ENCODE results near the gene PRPF31. TPM values are rescaled to one million over a fixed set of nuclear protein-coding genes. Genes with fewer than 3 reads are reported as not detected.

PRPF31 gene
- total RNA-seq, 2 donors from 2014 or later, result 26.1 to 46.2 TPM

DNA sequence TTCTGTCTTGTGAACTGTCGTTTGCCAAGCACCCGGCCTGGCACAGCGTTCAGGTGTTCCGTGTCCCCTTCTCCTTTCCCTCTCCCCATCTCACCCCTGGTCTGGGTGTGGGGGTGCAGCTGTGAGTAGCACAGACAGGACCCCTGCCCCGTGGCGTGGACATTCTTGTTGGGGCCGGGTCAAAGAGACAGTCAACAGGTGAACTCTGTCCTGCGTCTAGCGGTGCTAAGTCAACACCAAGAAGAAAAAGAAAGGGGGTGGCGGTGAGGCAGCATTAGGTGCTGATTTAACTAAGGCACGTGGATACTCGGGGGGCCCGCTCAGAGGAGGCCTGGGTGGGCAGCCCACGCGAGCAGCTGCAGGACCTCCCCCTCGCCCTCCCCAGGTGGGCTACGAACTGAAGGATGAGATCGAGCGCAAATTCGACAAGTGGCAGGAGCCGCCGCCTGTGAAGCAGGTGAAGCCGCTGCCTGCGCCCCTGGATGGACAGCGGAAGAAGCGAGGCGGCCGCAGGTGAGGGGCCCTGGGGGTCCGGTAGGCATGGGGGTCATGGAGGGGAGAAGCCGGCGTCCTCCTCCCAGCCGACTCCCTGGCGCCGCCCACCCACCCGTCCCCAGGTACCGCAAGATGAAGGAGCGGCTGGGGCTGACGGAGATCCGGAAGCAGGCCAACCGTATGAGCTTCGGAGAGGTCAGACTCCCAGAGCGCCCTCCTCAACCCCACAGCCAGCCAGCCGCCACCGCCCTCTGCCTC lies 12.3 kb downstream of the PRPF31 start:
- no peak overlapping the region for H3K4me3 ChIP-seq
- no peaks in the 10 kb centered on the region for H3K9me3 ChIP-seq
- peaks cover 84% of the 10 kb centered on the region for H3K36me3 ChIP-seq
- H3K27ac ChIP-seq, result no peak overlapping the region
- no peak for DNase-seq (ENCODE audit: low spot score)
- no peaks in the 10 kb centered on the region for H3K27me3 ChIP-seq
- TF ChIP-seq, protein P1, sequence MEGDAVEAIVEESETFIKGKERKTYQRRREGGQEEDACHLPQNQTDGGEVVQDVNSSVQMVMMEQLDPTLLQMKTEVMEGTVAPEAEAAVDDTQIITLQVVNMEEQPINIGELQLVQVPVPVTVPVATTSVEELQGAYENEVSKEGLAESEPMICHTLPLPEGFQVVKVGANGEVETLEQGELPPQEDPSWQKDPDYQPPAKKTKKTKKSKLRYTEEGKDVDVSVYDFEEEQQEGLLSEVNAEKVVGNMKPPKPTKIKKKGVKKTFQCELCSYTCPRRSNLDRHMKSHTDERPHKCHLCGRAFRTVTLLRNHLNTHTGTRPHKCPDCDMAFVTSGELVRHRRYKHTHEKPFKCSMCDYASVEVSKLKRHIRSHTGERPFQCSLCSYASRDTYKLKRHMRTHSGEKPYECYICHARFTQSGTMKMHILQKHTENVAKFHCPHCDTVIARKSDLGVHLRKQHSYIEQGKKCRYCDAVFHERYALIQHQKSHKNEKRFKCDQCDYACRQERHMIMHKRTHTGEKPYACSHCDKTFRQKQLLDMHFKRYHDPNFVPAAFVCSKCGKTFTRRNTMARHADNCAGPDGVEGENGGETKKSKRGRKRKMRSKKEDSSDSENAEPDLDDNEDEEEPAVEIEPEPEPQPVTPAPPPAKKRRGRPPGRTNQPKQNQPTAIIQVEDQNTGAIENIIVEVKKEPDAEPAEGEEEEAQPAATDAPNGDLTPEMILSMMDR (IDR thresholded peaks at IDR 0.05), result no peak
- H3K4me1 ChIP-seq, result no peaks in the 10 kb centered on the region

DNA sequence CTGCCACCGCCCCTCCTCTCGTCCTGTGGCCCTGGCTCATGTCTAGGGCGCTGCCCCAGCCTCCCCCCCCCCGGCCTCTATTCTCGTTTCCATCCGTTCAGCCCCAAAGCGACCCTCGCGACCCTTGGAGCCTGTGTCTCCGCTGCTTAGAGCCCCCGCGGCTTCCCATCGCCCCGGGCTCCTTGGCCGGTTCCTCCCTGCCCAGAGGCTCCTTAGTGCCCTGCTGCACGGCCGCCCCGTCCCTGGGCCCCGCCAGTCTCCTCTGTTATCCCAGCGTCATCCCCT lies 12.8 kb downstream of the PRPF31 start:
- no peak for DNase-seq (ENCODE audit: low spot score)
- H3K9me3 ChIP-seq, result no peaks in the 10 kb centered on the region
- TF ChIP-seq, protein P1 (IDR thresholded peaks at IDR 0.05), result no peak
- no peaks in the 10 kb centered on the region for H3K4me1 ChIP-seq
- H3K27me3 ChIP-seq, result no peaks in the 10 kb centered on the region
- peaks cover 79% of the 10 kb centered on the region for H3K36me3 ChIP-seq
- no peak overlapping the region for H3K4me3 ChIP-seq
- no peak overlapping the region for H3K27ac ChIP-seq

DNA sequence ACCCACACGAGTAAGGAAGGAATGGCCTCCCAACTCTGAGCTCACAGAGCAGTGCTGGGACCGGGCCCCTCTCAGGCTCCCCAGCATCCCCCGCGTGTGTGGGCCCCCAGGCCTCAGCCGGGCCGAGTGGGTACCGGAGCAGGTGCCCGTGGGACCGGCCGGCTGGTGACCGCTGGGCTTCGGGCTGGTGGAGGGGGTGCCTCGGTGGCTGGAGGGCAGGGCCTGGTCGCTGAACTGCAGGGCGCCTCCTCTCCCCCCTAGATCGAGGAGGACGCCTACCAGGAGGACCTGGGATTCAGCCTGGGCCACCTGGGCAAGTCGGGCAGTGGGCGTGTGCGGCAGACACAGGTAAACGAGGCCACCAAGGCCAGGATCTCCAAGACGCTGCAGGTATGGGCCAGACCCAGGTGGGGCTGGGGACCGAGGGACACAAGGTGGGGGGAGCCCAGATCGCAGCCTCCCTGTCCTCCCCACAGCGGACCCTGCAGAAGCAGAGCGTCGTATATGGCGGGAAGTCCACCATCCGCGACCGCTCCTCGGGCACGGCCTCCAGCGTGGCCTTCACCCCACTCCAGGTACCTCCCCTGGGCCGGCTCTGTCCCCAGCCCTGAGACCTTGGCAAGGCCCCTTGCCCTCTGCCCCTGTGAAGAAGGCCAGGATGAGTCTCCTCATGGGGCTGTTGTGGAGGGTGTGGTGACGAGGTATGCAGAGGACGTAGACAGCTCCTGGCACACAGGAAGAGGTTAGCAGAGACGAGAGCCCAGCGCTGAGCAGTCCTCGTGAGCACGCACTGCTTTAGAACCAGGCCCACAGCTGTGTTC lies 13.5 kb downstream of the PRPF31 start:
- H3K36me3 ChIP-seq, result peaks cover 73% of the 10 kb centered on the region
- no peak overlapping the region for H3K4me3 ChIP-seq
- H3K27ac ChIP-seq, result no peak overlapping the region
- no peaks in the 10 kb centered on the region for H3K4me1 ChIP-seq
- no peak for DNase-seq (ENCODE audit: low spot score)
- TF ChIP-seq, protein P1 (IDR thresholded peaks at IDR 0.05), result no peak
- no peaks in the 10 kb centered on the region for H3K9me3 ChIP-seq
- H3K27me3 ChIP-seq, result no peaks in the 10 kb centered on the region

DNA sequence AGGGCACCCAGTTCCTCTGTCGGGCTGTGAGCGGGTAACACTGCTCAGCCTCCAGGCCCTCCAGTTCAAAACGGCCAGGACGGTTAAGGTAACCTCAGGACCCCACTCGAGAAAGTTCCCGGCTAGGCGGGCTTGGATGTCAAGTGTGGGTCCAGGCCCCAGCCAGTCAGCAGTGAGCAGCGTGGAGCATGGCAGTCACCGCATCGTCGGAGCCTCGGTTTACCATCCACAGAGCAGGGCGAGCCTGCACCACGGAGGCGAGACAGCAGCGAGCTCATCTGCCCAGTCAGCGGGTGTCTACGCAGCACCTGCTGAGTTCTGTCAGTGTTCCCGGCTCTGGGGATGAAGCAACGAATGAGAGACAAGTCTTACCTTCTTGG lies 14.1 kb downstream of the PRPF31 start:
- TF ChIP-seq, protein P1 (IDR thresholded peaks at IDR 0.05), result no peak
- Histone ChIP-seq H3K9me3 (no peaks in the 10 kb centered on the region), H3K27me3 (no peaks in the 10 kb centered on the region), H3K4me3 (no peak overlapping the region), H3K27ac (no peak overlapping the region), H3K4me1 (no peaks in the 10 kb centered on the region), H3K36me3 (peaks cover 67% of the 10 kb centered on the region)
- no peak for DNase-seq (ENCODE audit: low spot score)

DNA sequence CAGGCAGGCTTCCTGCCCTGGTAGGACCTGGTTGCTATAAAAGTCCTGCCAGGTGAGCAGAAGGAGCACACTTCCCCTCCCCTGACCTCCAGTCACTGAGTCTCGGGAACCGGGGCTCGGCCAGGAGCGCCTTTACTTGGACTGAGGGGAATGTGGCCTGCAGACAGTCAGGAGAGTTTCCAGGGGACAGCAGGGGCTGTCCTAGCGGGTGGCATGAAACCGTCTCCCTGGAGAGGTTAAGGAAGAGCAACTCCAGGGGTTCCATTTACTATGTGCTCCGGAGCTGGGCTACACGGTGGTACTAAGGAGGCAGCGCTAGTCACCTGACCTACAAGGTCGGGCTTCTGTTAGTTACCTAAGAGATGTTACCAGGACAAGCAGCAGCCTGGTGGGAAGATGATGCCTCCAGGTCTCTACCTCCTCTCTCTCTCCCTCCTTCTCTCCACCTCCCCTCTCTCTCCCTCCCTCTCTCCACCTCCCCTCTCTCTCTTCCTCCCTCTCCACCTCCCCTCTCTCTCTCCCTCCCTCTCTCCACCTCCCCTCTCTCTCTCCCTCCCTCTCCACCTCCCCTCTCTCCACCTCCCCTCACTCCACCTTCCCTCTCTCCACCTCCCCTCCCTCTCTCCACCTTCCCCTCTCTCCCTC lies 17.9 kb downstream of the PRPF31 start:
- Histone ChIP-seq H3K36me3 (peaks cover 31% of the 10 kb centered on the region), H3K4me1 (peaks cover 0 to 15% of the 10 kb centered on the region in 2 donors), H3K27ac (no peak overlapping the region), H3K27me3 (no peaks in the 10 kb centered on the region), H3K9me3 (no peaks in the 10 kb centered on the region), H3K4me3 (no peak overlapping the region)
- TF ChIP-seq, protein P1 (IDR thresholded peaks at IDR 0.05), result no peak
- DNase-seq (ENCODE audit: low spot score), result no peak
